ENCODE results near the gene NSMF. TPM values are rescaled to one million over a fixed set of nuclear protein-coding genes. Genes with fewer than 3 reads are reported as not detected.

NSMF gene
- total and polyA plus RNA-seq, 2 of the 8 experiments (the other 6 are each of a cell fraction or from before 2014, with no cell fraction given) = 56.7 to 65.1 TPM

GRCh38 chr9:137474271-137474670 is 15.1 kb upstream of the NSMF start:
- Histone ChIP-seq H4K91ac (replicated peaks; ENCODE audit: insufficient read length, low read length) (no peak overlapping the region), H3K79me2 (ENCODE audit: control insufficient read depth in 1 of 2, insufficient read depth in 2 of 2, low read length in 2 of 2) (no peaks in the 10 kb centered on the region), H3K56ac (replicated peaks; ENCODE audit: insufficient read length, low read depth, low read length) (no peak overlapping the region), H3K27ac (ENCODE audit: low read depth, low read length) (no peak overlapping the region), H2BK15ac (ENCODE audit: low read length) (no peak overlapping the region), H3K9me3 (ENCODE audit: insufficient read depth in 2 of 2, low read depth in 1 of 2, low read length in 1 of 2) (peaks cover 4 to 11% of the 10 kb centered on the region in 2 experiments; a peak in 3 of 4 replicates), H3K4me3 (ENCODE audit: extremely low read depth in 1 of 4, insufficient read depth in 2 of 4, low read depth in 3 of 4, low read length in 4 of 4) (no peak overlapping the region), H3K4me1 (replicated peaks in 1 of 4; ENCODE audit: control insufficient read depth in 3 of 4, insufficient read depth in 4 of 4, low read length in 3 of 4) (no peaks in the 10 kb centered on the region; a peak in 1 of 7 replicates), H3K4ac (replicated peaks; ENCODE audit: insufficient read length, low read depth, low read length) (no peak overlapping the region), H3K9ac (replicated peaks in 1 of 4; ENCODE audit: extremely low read depth in 1 of 4, low read depth in 3 of 4, low read length in 3 of 4) (no peak overlapping the region), H2AK5ac (ENCODE audit: low read depth, low read length) (no peak overlapping the region), H3K23ac (ENCODE audit: insufficient read length) (no peak overlapping the region), H2BK5ac (ENCODE audit: low read depth, low read length) (no peak overlapping the region), H2BK12ac (ENCODE audit: low read depth, low read length) (no peak overlapping the region), H4K5ac (ENCODE audit: insufficient read length, low read depth, low read length) (no peak overlapping the region), H3K18ac (ENCODE audit: extremely low read depth, low read length) (no peak overlapping the region), H4K8ac (ENCODE audit: extremely low read depth, insufficient read depth, low read length) (no peak overlapping the region), H3K79me1 (ENCODE audit: low read depth, low read length) (no peaks in the 10 kb centered on the region), H4K20me1 (replicated peaks in 1 of 2; ENCODE audit: control insufficient read depth in 1 of 2, insufficient read depth in 2 of 2, low read length in 2 of 2) (no peaks in the 10 kb centered on the region), H3K36me3 (ENCODE audit: control insufficient read depth in 2 of 4, insufficient read depth in 4 of 4, low read length in 3 of 4) (no peaks in the 10 kb centered on the region), H3K23me2 (ENCODE audit: low read depth, low read length) (no peaks in the 10 kb centered on the region), H2AFZ (ENCODE audit: low read length) (no peak overlapping the region), H3K27me3 (replicated peaks in 1 of 4; ENCODE audit: control insufficient read depth in 3 of 4, extremely low read depth in 1 of 4, insufficient read depth in 3 of 4, low read length in 3 of 4) (no peaks in the 10 kb centered on the region; a peak in 1 of 7 replicates), H2BK120ac (replicated peaks; ENCODE audit: low read depth, low read length) (no peak overlapping the region), H3K4me2 (ENCODE audit: insufficient read depth in 1 of 2, low read depth in 2 of 2, low read length in 2 of 2) (no peak overlapping the region), H3K14ac (ENCODE audit: insufficient read length) (no peak overlapping the region), H2BK20ac (ENCODE audit: low read length) (no peak overlapping the region)
- POLR2A ChIA-PET (ENCODE audit: partially characterized antibody) = no interaction called here
- TF ChIP-seq E2F6 (IDR thresholded peaks at IDR 0.05) (no peak), TCF12 (IDR thresholded peaks at IDR 0.05; ENCODE audit: low read depth, low read length) (no peak), SIRT6 (IDR thresholded peaks at IDR 0.05; ENCODE audit: low read length) (no peak), SIN3A (conservative IDR thresholded peaks at IDR 0.05 in 1 of 2, IDR thresholded peaks at IDR 0.05 in 1 of 2; ENCODE audit: low read depth in 1 of 2, low read length in 2 of 2) (no peak), KDM1A (IDR thresholded peaks at IDR 0.05; ENCODE audit: borderline replicate concordance, low read length) (no peak), RNF2 (IDR thresholded peaks at IDR 0.05; ENCODE audit: borderline replicate concordance, low read depth, low read length, missing control alignments, poor library complexity, severe bottlenecking) (no peak), YY1 (IDR thresholded peaks at IDR 0.05; ENCODE audit: low read depth, low read length) (no peak), POU5F1 (IDR thresholded peaks at IDR 0.05; ENCODE audit: low read depth, low read length) (no peak), NRF1 (IDR thresholded peaks at IDR 0.05; ENCODE audit: low read depth, low read length) (no peak), JUN (IDR thresholded peaks at IDR 0.05; ENCODE audit: low read depth, low read length) (no peak)
- WGBS, 2 experiments (ENCODE audit: extremely low coverage in 1 of 2, insufficient coverage in 1 of 2, insufficient read length in 1 of 2, insufficient replicate concordance in 2 of 2, low coverage in 1 of 2, low lambda C conversion rate in 2 of 2, missing lambda C conversion rate in 1 of 2) = 93% methylated on average over 16 of the region's 18 CpGs; no CpG with 5 or more reads in 1 of the 2 experiments
- CTCF ChIA-PET (ENCODE audit: partially characterized antibody) = interaction anchor here (1.2 to 1.5 kb wide), 3 partner anchors 11 to 1246 kb away, joined by 3 to 4 read pairs (median 3); no protein-coding TSS in a partner anchor
- DNase-seq (ENCODE audit: low read depth in 1 of 2, low spot score in 2 of 2) = no peak
- FAIRE-seq = no peak

All from H1 (cell line).